Right cardiac atrium (tissue), 5 donors: Measurements from ENCODE around the gene IPO11. TPM values are rescaled to one million over a fixed set of nuclear protein-coding genes. Genes with fewer than 3 reads are reported as not detected.
A peak's percentile ranks its signal among the peaks of the same experiment; 100 is the strongest.

Source experiments
- ATAC-seq, 2 donors: fragments of 200-7000 bp; cut with Tn5 transposase; one replicate each; pipeline versions ENCODE4 v1.8.0 to v1.9.1; 2020; ENCODE audit warnings: moderate library complexity in 2 of 2, mild to moderate bottlenecking in 1 of 2
- DNase-seq, 3 donors: peaks; one replicate each; pipeline ENCODE4 v3.0.0-alpha.2; 2020
- H3K27ac ChIP-seq: one replicate; pipeline ENCODE4 v1.5.1; 2013; ENCODE audit warnings: mild to moderate bottlenecking, low read length, control low read depth, moderate library complexity
- H3K27me3 ChIP-seq: one replicate; pipeline ENCODE4 v1.6.1; 2013; ENCODE audit not compliant: control insufficient read depth, insufficient read depth
- H3K4me1 ChIP-seq: one replicate; pipeline ENCODE4 v1.6.1; 2013; ENCODE audit warnings: low read length; ENCODE audit not compliant: control insufficient read depth, insufficient read depth
- H3K4me3 ChIP-seq: one replicate; pipeline ENCODE4 v1.5.1; 2013; ENCODE audit warnings: low read length, control low read depth
- H3K9me3 ChIP-seq: one replicate; pipeline ENCODE4 v1.6.1; 2013; ENCODE audit warnings: low read length; ENCODE audit not compliant: control insufficient read depth
- WGBS: extraction: QIAGEN DNeasy Blood & Tissue Kit; methylation state at CpG from one replicate; pipeline ENCODE4 v1.1.7; 2013; 5-methylcytosine and 5-hydroxymethylcytosine counted together
- intact Hi-C, 4 donors: fragments of 100-400 bp; cut with DNase I; formaldehyde crosslinking; loops; one replicate each; pipeline versions ENCODE4 v1.11.0 to v1.14.0; 2022 to 2023
- polyA plus RNA-seq: library from polyadenylated mRNA; stranded (reverse); fragments of 200-250 nt; gene quantifications from one replicate; pipeline ENCODE4 v1.2.3, GENCODE V29; 2013
- total RNA-seq, 4 donors: library from RNA; stranded (reverse); fragmentation: NEBNext Ultra II Directional; extraction: Animal tissue kit (Norgen Biotek cat#: 25700); gene quantifications; one replicate each; pipeline ENCODE4 v1.2.1, GENCODE V29; 2021
- donor health status: healthy with polysubstance abuse.
- donor health status: DM: no; HTN: yes; CAD: no.
- donor health status: DM: no; HTN: no; CAD: no.
- donor health status: DM: no; HTN: yes; CAD: no; lungs with severe emphysema.
- donor health status: DM: yes; HTN: yes; CAD: no.

IPO11 gene
- total and polyA plus RNA-seq, 5 donors, result 10.2 to 37.4 (median 30.3) TPM

GRCh38 chr5:62569470-62569869, 156.9 kb downstream of the IPO11 start:
- no peaks in the 10 kb centered on the region for H3K27me3 ChIP-seq
- no peaks in the 10 kb centered on the region for H3K9me3 ChIP-seq
- 70% methylated on average over 1 of the region's 1 CpG for WGBS
- no peaks in the 10 kb centered on the region for H3K4me1 ChIP-seq
- intact Hi-C loops, result no loop called here
- no peak overlapping the region for H3K27ac ChIP-seq
- DNase-seq (no peak), ATAC-seq (no peak)
- H3K4me3 ChIP-seq, result no peak overlapping the region

- Histone ChIP-seq H3K27me3 (no peaks in the 10 kb centered on the region), H3K4me1 (no peaks in the 10 kb centered on the region), H3K27ac (no peak overlapping the region), H3K4me3 (no peak overlapping the region), H3K9me3 (no peaks in the 10 kb centered on the region)
- ATAC-seq (no peak), DNase-seq (no peak)
- intact Hi-C loops, result no loop called here
- WGBS, result 92% methylated on average over 9 of the region's 9 CpGs
Observed at GRCh38 chr5:62572918-62573514, 160.5 kb downstream of the IPO11 start.

GRCh38 chr5:62574599-62574998, 162.0 kb downstream of the IPO11 start:
- Histone ChIP-seq H3K27ac (no peak overlapping the region), H3K4me3 (no peak overlapping the region), H3K27me3 (no peaks in the 10 kb centered on the region), H3K4me1 (no peaks in the 10 kb centered on the region), H3K9me3 (no peaks in the 10 kb centered on the region)
- 78% methylated on average over 2 of the region's 2 CpGs for WGBS
- intact Hi-C loops, result no loop called here
- DNase-seq (no peak), ATAC-seq (no peak)

GRCh38 chr5:62575066-62575465, 162.5 kb downstream of the IPO11 start:
- DNase-seq (no peak), ATAC-seq (no peak)
- intact Hi-C loops, result no loop called here
- Histone ChIP-seq H3K4me1 (no peaks in the 10 kb centered on the region), H3K9me3 (no peaks in the 10 kb centered on the region), H3K4me3 (no peak overlapping the region), H3K27ac (no peak overlapping the region), H3K27me3 (no peaks in the 10 kb centered on the region)
- WGBS, result 75% methylated on average over 2 of the region's 2 CpGs

- no peaks in the 10 kb centered on the region for H3K9me3 ChIP-seq
- intact Hi-C loops, result no loop called here
- DNase-seq, result no peak
- no peak overlapping the region for H3K27ac ChIP-seq
- no peaks in the 10 kb centered on the region for H3K4me1 ChIP-seq
- no peaks in the 10 kb centered on the region for H3K27me3 ChIP-seq
- H3K4me3 ChIP-seq, result no peak overlapping the region
- WGBS, result 65% methylated on average over 1 of the region's 1 CpG
- no peak for ATAC-seq
Observed at GRCh38 chr5:62575489-62575888, 162.9 kb downstream of the IPO11 start.

- Histone ChIP-seq H3K4me3 (no peak overlapping the region), H3K9me3 (no peaks in the 10 kb centered on the region), H3K27ac (no peak overlapping the region), H3K4me1 (no peaks in the 10 kb centered on the region), H3K27me3 (no peaks in the 10 kb centered on the region)
- ATAC-seq (no peak), DNase-seq (no peak)
- 83% methylated on average over 4 of the region's 4 CpGs for WGBS
- intact Hi-C loops, result no loop called here
Observed at GRCh38 chr5:62576570-62577170, 164.1 kb downstream of the IPO11 start.

GRCh38 chr5:62577488-62577887, 164.9 kb downstream of the IPO11 start:
- Histone ChIP-seq H3K4me1 (no peaks in the 10 kb centered on the region), H3K9me3 (no peaks in the 10 kb centered on the region), H3K4me3 (no peak overlapping the region), H3K27ac (no peak overlapping the region), H3K27me3 (no peaks in the 10 kb centered on the region)
- intact Hi-C loops, result no loop called here
- 93% methylated on average over 1 of the region's 1 CpG for WGBS
- ATAC-seq (no peak), DNase-seq (no peak)

GRCh38 chr5:62578540-62578939, 166.0 kb downstream of the IPO11 start, which contains the start of gene LRRC70:
LRRC70 (plus strand) TSS chr5:62578819; CDS start chr5:62579439, 620 bp downstream.
- ATAC-seq, result peak; percentile 80 to 96
- Histone ChIP-seq H3K9me3 (no peaks in the 10 kb centered on the region), H3K4me1 (no peaks in the 10 kb centered on the region), H3K27ac (no peak within 1 kb of the TSS), H3K4me3 (peak within 1 kb of the TSS; percentile 60), H3K27me3 (no peaks in the 10 kb centered on the region)
- intact Hi-C loops, result no loop called here
- no peak for DNase-seq
- 36% methylated on average over 4 of the region's 4 CpGs for WGBS

GRCh38 chr5:62579761-62580160, 167.2 kb downstream of the IPO11 start:
- no peak overlapping the region for H3K27ac ChIP-seq
- DNase-seq, result no peak
- 69% methylated on average over 5 of the region's 5 CpGs for whole genome bisulfite sequencing
- no peaks in the 10 kb centered on the region for H3K27me3 ChIP-seq
- no peaks in the 10 kb centered on the region for H3K4me1 ChIP-seq
- intact Hi-C loops, result no loop called here
- ATAC-seq, result no peak
- no peaks in the 10 kb centered on the region for H3K9me3 ChIP-seq
- H3K4me3 ChIP-seq, result peak overlapping the region; percentile 60

GRCh38 chr5:62581836-62582597, 169.5 kb downstream of the IPO11 start:
- Histone ChIP-seq H3K27me3 (no peaks in the 10 kb centered on the region), H3K4me3 (peak overlapping the region; percentile 20), H3K27ac (no peak overlapping the region), H3K9me3 (no peaks in the 10 kb centered on the region), H3K4me1 (no peaks in the 10 kb centered on the region)
- DNase-seq (no peak), ATAC-seq (peak in 1 of 2 donors; percentile 57)
- 61% methylated on average over 8 of the region's 8 CpGs for WGBS
- intact Hi-C loops, result no loop called here

GRCh38 chr5:62584391-62584790, 171.8 kb downstream of the IPO11 start:
- no peak overlapping the region for H3K27ac ChIP-seq
- no peaks in the 10 kb centered on the region for H3K4me1 ChIP-seq
- no peak overlapping the region for H3K4me3 ChIP-seq
- 97% methylated on average over 3 of the region's 3 CpGs for WGBS
- no peak for ATAC-seq
- no peaks in the 10 kb centered on the region for H3K9me3 ChIP-seq
- no peaks in the 10 kb centered on the region for H3K27me3 ChIP-seq
- intact Hi-C loops, result no loop called here
- no peak for DNase-seq
